Fibroblast of the aortic adventitia (primary cell): ENCODE results near the gene SLC2A4RG. TPM values are rescaled to one million over a fixed set of nuclear protein-coding genes. Genes with fewer than 3 reads are reported as not detected.
A peak's percentile ranks its signal among the peaks of the same experiment; 100 is the strongest.

ENCODE experiments used
- DNase-seq: peaks from one replicate; pipeline ENCODE4 v3.0.0-alpha.2; 2010; ENCODE audit warnings: low read depth
- H3K4me3 ChIP-seq: 2 replicates; pipeline ENCODE4 v1.5.1; 2011; ENCODE audit warnings: low read depth, mild to moderate bottlenecking, control low read depth, low read length, moderate library complexity
- total RNA-seq: library from RNA; depleted of rRNA; stranded (reverse); fragments of >200 nt; gene quantifications from 2 replicates; pipeline ENCODE4 v1.2.3, GENCODE V29; 2012; ENCODE audit warnings: low replicate concordance
- TF ChIP-seq, protein P1 (sequence below): IDR thresholded peaks from 2 replicates; pipeline ENCODE4 v1.5.1; 2011; ENCODE audit warnings: mild to moderate bottlenecking, low read length, control low read depth, inconsistent platforms; ENCODE audit not compliant: insufficient read depth

SLC2A4RG gene
- total RNA-seq, 1 donor: 39.2 TPM

DNA sequence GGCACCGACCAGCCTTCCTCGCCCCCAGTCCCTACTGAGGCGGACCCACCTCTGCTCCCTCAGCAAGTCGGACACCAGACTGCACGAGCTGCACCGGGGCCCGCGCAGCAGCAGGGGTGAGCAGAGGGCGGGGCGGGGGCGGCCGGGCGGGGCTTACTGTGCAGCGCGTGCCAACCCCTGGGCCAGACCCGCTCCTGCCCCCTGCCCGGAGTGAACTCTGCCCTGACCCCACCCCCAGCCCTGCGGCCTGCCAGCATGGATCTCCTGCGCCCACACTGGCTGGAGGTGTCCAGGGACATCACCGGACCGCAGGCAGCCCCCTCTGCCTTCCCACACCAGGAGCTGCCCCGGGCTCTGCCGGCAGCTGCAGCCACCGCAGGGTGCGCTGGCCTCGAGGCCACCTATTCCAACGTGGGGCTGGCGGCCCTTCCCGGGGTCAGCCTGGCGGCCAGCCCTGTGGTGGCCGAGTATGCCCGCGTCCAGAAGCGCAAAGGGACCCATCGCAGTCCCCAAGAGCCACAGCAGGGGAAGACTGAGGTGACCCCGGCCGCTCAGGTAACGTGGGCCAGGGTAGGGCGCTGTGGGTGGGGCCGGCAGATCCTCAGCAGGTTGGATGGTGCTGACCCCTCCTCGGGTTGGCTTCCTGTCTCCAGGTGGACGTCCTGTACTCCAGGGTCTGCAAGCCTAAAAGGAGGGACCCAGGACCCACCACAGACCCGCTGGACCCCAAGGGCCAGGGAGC lies 1.5 kb upstream of the SLC2A4RG start:
- TF ChIP-seq, protein P1, sequence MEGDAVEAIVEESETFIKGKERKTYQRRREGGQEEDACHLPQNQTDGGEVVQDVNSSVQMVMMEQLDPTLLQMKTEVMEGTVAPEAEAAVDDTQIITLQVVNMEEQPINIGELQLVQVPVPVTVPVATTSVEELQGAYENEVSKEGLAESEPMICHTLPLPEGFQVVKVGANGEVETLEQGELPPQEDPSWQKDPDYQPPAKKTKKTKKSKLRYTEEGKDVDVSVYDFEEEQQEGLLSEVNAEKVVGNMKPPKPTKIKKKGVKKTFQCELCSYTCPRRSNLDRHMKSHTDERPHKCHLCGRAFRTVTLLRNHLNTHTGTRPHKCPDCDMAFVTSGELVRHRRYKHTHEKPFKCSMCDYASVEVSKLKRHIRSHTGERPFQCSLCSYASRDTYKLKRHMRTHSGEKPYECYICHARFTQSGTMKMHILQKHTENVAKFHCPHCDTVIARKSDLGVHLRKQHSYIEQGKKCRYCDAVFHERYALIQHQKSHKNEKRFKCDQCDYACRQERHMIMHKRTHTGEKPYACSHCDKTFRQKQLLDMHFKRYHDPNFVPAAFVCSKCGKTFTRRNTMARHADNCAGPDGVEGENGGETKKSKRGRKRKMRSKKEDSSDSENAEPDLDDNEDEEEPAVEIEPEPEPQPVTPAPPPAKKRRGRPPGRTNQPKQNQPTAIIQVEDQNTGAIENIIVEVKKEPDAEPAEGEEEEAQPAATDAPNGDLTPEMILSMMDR: no peak
- no peak for DNase-seq
- H3K4me3 ChIP-seq: no peak overlapping the region

DNA sequence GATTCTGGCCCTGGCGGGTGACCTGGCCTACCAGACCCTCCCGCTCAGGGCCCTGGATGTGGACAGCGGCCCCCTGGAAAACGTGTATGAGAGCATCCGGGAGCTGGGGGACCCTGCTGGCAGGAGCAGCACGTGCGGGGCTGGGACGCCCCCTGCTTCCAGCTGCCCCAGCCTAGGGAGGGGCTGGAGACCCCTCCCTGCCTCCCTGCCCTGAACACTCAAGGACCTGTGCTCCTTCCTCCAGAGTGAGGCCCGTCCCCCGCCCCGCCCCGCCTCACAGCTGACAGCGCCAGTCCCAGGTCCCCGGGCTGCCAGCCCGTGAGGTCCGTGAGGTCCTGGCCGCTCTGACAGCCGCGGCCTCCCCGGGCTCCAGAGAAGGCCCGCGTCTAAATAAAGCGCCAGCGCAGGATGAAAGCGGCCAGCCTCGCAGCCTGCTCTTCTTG lies 868 bp upstream of the SLC2A4RG start:
- DNase-seq: no peak
- no peak overlapping the region for H3K4me3 ChIP-seq
- TF ChIP-seq, protein P1: no peak

DNA sequence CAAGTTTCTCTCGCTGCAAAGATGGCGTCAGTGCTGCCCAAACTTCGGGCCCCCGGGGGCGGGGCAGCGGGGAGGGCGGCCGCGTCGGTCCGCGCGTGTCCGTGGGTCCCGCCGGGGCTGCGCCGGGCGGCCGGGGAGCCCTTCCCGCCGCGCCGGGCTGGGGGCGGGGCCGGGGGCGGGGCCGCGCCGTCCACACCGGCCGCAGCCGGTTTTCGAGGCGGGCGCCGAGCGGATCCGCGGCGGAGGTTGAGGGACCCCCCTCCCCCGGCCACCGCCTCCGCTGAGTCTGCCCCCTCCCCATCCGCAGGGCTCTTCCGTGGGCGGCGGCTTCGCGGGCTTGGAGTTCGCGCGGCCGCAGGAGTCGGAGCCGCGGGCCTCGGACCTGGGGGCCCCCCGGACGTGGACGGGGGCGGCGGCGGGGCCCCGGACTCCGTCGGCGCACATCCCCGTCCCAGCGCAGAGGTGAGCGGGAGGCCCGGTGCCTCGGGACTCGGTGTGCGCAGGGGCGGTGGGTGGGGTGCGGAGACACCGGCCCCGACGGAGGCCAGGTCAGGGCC lies 572 bp downstream of the SLC2A4RG start:
- TF ChIP-seq, protein P1: no peak
- peak overlapping the region; percentile 78 for H3K4me3 ChIP-seq
- DNase-seq: peak; percentile 22

DNA sequence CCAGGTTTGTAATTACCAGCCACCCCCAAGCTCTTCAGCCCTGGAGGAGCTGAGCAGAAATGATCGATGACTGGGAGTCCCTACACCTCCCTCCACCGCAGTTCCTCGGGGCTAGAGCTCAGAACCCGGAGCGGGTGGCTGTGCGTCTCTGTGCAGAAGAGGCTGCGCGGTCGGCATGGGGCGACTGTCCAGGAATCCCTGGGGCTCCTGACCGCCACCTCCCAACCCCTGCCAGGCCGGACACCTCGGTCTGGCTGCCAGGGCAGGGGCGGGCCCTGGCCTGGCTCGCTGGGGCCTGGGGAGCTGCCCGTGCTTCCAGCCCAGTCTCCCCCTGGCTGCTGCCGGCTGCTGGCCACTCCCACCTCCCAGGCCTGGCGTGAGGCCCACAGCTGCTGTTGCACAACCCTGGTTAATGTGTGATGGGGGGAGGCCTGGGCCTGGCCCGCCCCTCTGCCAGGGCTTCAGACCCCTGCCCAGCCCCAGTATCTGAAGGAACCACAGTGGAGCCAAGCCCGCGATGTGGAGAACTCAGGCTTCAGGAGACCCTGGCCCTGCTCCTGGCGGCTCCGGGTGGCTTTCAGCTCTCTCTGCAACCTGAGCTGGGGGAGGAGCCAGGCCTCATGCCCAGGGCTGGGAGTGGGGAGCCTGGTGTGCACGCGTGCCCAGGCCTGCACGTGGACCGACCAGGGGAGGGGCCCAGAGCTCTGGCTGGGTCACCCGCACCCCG lies 1.2 kb downstream of the SLC2A4RG start:
- TF ChIP-seq, protein P1: peak; percentile 20

DNA sequence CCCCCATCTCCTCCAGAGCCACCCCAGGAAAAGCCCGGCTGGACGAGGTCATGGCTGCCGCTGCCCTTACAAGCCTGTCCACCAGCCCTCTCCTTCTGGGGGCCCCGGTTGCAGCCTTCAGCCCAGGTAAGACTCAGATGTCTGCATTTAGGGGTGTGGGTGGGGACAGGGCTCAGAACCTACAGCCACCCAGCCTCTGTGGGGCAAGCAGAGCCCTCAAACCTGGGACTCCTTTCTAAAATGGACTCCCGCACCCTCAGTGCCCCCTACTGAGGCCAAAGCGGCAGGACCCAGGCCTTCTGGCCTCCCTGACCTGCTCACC lies 1.7 kb downstream of the SLC2A4RG start:
- DNase-seq: no peak
- peak overlapping the region; percentile 78 for H3K4me3 ChIP-seq
- TF ChIP-seq, protein P1: no peak

More for the DNA sequence above, 1.2 kb downstream of the SLC2A4RG start:
- H3K4me3 ChIP-seq: peak overlapping the region; percentile 78
- peak; percentile 94 for DNase-seq

DNA sequence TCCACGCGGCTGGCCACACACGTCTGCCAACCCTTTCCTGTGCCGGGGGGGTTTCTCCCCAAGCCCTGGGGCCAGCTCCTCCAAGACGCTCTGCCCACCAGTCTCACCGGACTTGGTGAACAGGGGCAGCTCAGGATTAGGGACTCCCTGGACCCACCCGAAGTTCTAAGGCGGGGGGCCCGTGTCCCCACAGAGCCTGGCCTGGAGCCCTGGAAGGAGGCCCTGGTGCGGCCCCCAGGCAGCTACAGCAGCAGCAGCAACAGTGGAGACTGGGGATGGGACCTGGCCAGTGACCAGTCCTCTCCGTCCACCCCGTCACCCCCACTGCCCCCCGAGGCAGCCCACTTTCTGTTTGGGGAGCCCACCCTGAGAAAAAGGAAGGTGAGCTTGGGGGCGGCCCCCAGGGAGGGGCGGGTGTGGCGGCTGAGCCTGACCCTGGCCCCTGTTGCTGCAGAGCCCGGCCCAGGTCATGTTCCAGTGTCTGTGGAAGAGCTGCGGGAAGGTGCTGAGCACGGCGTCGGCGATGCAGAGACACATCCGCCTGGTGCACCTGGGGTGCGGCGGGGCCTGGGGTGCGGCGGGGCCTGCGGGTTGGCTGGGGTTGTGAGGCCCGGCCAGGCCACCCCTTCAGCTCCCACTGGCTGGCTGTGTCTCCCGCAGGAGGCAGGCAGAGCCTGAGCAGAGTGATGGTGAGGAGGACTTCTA lies 2.3 kb downstream of the SLC2A4RG start:
- TF ChIP-seq, protein P1: no peak
- DNase-seq: no peak
- peak overlapping the region; percentile 78 for H3K4me3 ChIP-seq
